IgD-negative memory B cell (primary cell): Measurements from ENCODE around the gene ENKUR. TPM values are rescaled to one million over a fixed set of nuclear protein-coding genes. Genes with fewer than 3 reads are reported as not detected.
"Not testable (repeated sequence)": the region's sequence is repeated elsewhere in the genome, so short reads cannot be mapped to it uniquely, and the experiment has no call there.

Experiments used
- H3K27ac Mint-ChIP-seq, 3 donors: one replicate each; pipeline ENCODE4 v1.8.0; 2020 to 2022; ENCODE audit warnings: mild to moderate bottlenecking in 3 of 3, mixed read lengths in 3 of 3, moderate library complexity in 1 of 3
- H3K27me3 Mint-ChIP-seq: one replicate; pipeline ENCODE4 v1.8.0; 2021; ENCODE audit warnings: mixed read lengths
- H3K36me3 Mint-ChIP-seq: one replicate; pipeline ENCODE4 v1.8.0; 2020; ENCODE audit warnings: mild to moderate bottlenecking, mixed read lengths
- H3K4me1 Mint-ChIP-seq, 3 donors: one replicate each; pipeline ENCODE4 v1.8.0; 2020 to 2022; ENCODE audit warnings: mixed read lengths in 3 of 3, mild to moderate bottlenecking in 1 of 3
- H3K4me3 Mint-ChIP-seq, 4 donors: one replicate each; pipeline ENCODE4 v1.8.0; 2020 to 2022; ENCODE audit warnings: mild to moderate bottlenecking in 4 of 4, mixed read lengths in 4 of 4, moderate library complexity in 3 of 4
- H3K9me3 Mint-ChIP-seq, 3 donors: one replicate each; pipeline ENCODE4 v1.8.0; 2020 to 2021; ENCODE audit warnings: mixed read lengths in 3 of 3, mild to moderate bottlenecking in 1 of 3
- polyA plus RNA-seq: library from polyadenylated mRNA; unstranded; fragments of 300-500 nt; fragmentation: Illumina TruSeq; gene quantifications from one replicate; pipeline ENCODE4 v1.2.3, GENCODE V29; 2021

The ENKUR gene
- polyA plus RNA-seq, 1 donor from 2014 or later = 2.7 TPM

GRCh38 chr10:24973163-24973562 is 42.8 kb downstream of the ENKUR start:
- no peaks in the 10 kb centered on the region for H3K36me3 Mint-ChIP-seq
- H3K4me1 Mint-ChIP-seq = peaks cover 0 to 8% (median 7%) of the 10 kb centered on the region in 3 donors
- no peak overlapping the region for H3K4me3 Mint-ChIP-seq
- H3K27ac Mint-ChIP-seq = no peak overlapping the region
- H3K27me3 Mint-ChIP-seq = no peaks in the 10 kb centered on the region
- H3K9me3 Mint-ChIP-seq = peaks cover 0 to 2% (median 0%) of the 10 kb centered on the region in 3 donors

- peaks cover 0 to 2% (median 0%) of the 10 kb centered on the region in 3 donors for H3K9me3 Mint-ChIP-seq
- peaks cover 0 to 8% (median 7%) of the 10 kb centered on the region in 3 donors for H3K4me1 Mint-ChIP-seq
- no peak overlapping the region for H3K27ac Mint-ChIP-seq
- no peak overlapping the region for H3K4me3 Mint-ChIP-seq
- H3K36me3 Mint-ChIP-seq = no peaks in the 10 kb centered on the region
- H3K27me3 Mint-ChIP-seq = no peaks in the 10 kb centered on the region
Observed at GRCh38 chr10:24971374-24971773, 44.6 kb downstream of the ENKUR start.

GRCh38 chr10:24969841-24970281 is 46.1 kb downstream of the ENKUR start:
- no peaks in the 10 kb centered on the region for H3K27me3 Mint-ChIP-seq
- H3K4me1 Mint-ChIP-seq = peaks cover 0 to 8% (median 7%) of the 10 kb centered on the region in 3 donors
- H3K36me3 Mint-ChIP-seq = no peaks in the 10 kb centered on the region
- peak overlapping the region in 2 of 4 donors; percentile 7 to 51 for H3K4me3 Mint-ChIP-seq
- no peak overlapping the region for H3K27ac Mint-ChIP-seq
- no peaks in the 10 kb centered on the region for H3K9me3 Mint-ChIP-seq

DNA sequence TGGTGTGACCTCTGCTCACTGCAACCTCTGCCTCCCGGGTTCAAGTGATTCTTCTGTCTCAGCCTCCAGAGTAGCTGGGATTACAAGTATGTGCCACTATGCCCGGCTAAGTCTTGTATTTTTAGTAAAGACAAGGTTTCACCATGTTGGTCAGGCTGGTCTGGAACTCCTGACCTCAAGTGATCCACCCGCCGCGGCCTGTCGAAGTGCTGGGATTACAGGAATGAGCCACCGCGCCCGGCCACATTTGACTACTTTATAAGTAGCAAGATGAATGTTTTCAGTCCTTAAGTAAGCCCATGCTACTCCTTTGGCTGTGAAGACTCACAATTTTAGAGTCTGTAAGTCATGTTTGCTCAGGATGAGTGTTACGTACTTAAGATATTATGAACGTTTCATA is 47.0 kb downstream of the ENKUR start:
- H3K9me3 Mint-ChIP-seq, H3K27me3 Mint-ChIP-seq, H3K36me3 Mint-ChIP-seq, H3K27ac Mint-ChIP-seq, H3K4me1 Mint-ChIP-seq, H3K4me3 Mint-ChIP-seq: not testable (repeated sequence)

DNA sequence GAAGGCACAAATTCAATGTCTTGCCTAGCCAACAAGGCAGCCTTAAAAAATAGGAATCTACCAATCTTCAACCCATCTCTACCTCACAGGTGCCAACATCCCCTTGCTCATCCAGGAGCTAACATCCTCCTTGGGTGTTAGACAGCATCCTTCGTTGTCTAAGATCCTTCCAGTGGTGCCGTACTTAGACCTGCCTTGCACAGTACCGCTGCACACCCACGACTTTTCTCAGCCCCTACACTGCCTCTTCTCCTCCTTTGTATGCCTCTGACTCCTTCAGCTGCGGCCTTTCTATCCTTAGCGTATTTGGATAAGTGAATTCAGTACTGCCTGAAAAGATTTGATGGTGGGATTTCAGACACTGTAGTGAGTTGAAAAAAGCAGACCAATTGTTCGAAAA is 47.6 kb downstream of the ENKUR start:
- Mint-ChIP-seq H3K27ac (no peak overlapping the region), H3K9me3 (no peaks in the 10 kb centered on the region), H3K36me3 (no peaks in the 10 kb centered on the region)

DNA sequence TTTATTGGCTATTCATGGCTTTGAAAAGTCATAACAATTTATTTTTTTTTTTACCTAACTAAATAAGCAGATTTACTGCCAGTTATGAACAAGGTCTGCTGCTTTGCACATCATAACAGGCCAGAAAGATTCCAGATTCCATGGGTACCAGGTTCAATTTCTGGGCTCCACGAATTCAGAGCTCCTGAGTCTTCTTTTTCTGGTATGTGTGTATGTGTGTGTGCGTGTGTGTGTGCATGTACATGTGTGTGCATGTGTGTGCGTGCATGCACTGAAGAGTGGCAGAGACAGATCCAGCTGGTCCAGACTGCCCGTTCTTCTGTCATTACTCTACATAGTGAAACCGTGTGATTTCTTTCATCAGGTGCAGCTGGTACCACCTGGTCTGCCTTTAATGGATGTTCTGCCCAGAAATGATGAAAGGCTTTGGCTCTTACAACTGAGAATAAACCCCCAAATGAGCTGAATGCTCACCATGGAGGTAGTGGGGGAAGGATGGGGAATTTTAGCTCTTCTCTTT is 48.9 kb downstream of the ENKUR start:
- no peaks in the 10 kb centered on the region for H3K36me3 Mint-ChIP-seq
- no peak overlapping the region for H3K27ac Mint-ChIP-seq
- no peaks in the 10 kb centered on the region for H3K27me3 Mint-ChIP-seq
- H3K9me3 Mint-ChIP-seq = no peaks in the 10 kb centered on the region
- H3K4me3 Mint-ChIP-seq = no peak overlapping the region
- H3K4me1 Mint-ChIP-seq = peaks cover 0 to 8% (median 7%) of the 10 kb centered on the region in 3 donors

More for the DNA sequence above, 47.6 kb downstream of the ENKUR start:
- no peak overlapping the region for H3K4me3 Mint-ChIP-seq
- H3K27me3 Mint-ChIP-seq = no peaks in the 10 kb centered on the region
- peaks cover 0 to 8% (median 7%) of the 10 kb centered on the region in 3 donors for H3K4me1 Mint-ChIP-seq

DNA sequence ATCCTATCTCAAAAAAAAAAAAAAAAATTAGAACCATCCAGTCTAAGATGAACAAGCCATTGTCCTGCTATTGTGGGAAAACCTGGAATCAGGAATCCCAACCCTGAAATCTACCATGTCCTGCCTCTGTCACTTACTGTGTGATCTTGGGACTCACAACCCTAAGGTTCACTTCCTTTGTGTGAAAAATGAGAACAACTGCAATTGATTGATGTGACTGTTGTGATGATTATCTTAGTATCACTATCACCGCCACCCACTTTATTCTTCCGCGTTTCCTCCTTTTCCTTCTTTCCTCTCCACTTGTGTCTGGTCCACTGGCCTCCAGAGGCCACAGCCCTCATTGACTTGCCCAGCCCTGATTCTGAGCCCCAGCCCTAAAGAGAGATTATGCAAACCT is 50.9 kb downstream of the ENKUR start:
- peaks cover 0 to 5% (median 4%) of the 10 kb centered on the region in 3 donors for H3K4me1 Mint-ChIP-seq
- no peak overlapping the region for H3K27ac Mint-ChIP-seq
- no peak overlapping the region for H3K4me3 Mint-ChIP-seq
- H3K27me3 Mint-ChIP-seq = no peaks in the 10 kb centered on the region
- H3K9me3 Mint-ChIP-seq = no peaks in the 10 kb centered on the region
- H3K36me3 Mint-ChIP-seq = no peaks in the 10 kb centered on the region

- peaks cover 2% of the 10 kb centered on the region for H3K36me3 Mint-ChIP-seq
- H3K4me1 Mint-ChIP-seq = no peaks in the 10 kb centered on the region
- no peak overlapping the region for H3K4me3 Mint-ChIP-seq
- H3K27me3 Mint-ChIP-seq = no peaks in the 10 kb centered on the region
- no peaks in the 10 kb centered on the region for H3K9me3 Mint-ChIP-seq
- H3K27ac Mint-ChIP-seq = no peak overlapping the region
Observed at GRCh38 chr10:24963521-24964041, 52.4 kb downstream of the ENKUR start.

- Mint-ChIP-seq H3K4me1 (no peaks in the 10 kb centered on the region), H3K9me3 (no peaks in the 10 kb centered on the region)
Observed at GRCh38 chr10:24962995-24963394, 53.0 kb downstream of the ENKUR start.

DNA sequence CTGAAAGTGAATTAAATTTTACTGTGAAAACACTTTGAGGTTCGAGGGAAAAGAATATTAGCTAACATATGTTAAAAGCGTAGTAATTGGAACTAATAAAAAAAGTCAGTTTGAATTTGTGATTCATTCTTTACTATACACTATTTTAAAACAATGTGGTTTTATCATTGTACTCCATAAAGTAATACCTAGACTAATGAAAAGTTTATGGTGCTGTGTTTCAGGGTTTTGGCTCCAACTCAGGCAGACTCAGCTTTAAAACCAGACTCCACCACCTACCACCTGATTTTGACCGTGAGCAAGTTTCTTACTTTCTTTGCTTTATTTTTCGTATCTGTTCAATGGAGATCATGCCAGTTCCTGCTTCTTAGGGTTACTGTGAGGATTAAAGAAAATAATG is 54.4 kb downstream of the ENKUR start:
- Mint-ChIP-seq H3K27ac (no peak overlapping the region), H3K9me3 (no peaks in the 10 kb centered on the region), H3K27me3 (no peaks in the 10 kb centered on the region), H3K36me3 (peaks cover 5% of the 10 kb centered on the region), H3K4me1 (no peaks in the 10 kb centered on the region), H3K4me3 (no peak overlapping the region)

More at GRCh38 chr10:24962995-24963394, 53.0 kb downstream of the ENKUR start:
- H3K27me3 Mint-ChIP-seq = no peaks in the 10 kb centered on the region
- H3K4me3 Mint-ChIP-seq = no peak overlapping the region
- H3K36me3 Mint-ChIP-seq = peaks cover 5% of the 10 kb centered on the region
- H3K27ac Mint-ChIP-seq = no peak overlapping the region

DNA sequence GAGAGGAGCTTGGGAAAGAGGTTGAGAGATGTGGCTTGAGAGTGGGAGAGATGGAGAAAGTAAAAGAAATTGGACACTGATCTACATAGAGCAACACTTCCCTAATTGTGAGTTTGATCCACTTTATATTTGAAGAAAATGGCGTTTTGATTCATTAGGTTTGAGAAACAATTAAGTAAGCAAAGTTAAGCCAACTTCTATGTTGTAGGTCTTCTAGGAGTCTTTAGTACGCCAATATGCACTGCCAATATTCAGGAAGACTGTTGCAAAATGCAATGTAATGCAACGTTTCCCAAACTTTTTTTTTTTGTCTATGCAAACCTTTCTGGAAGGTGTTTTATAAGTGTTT is 56.6 kb downstream of the ENKUR start:
- Mint-ChIP-seq H3K9me3 (no peaks in the 10 kb centered on the region), H3K4me3 (no peak overlapping the region), H3K27me3 (no peaks in the 10 kb centered on the region), H3K27ac (no peak overlapping the region), H3K4me1 (no peaks in the 10 kb centered on the region), H3K36me3 (peaks cover 5% of the 10 kb centered on the region)

DNA sequence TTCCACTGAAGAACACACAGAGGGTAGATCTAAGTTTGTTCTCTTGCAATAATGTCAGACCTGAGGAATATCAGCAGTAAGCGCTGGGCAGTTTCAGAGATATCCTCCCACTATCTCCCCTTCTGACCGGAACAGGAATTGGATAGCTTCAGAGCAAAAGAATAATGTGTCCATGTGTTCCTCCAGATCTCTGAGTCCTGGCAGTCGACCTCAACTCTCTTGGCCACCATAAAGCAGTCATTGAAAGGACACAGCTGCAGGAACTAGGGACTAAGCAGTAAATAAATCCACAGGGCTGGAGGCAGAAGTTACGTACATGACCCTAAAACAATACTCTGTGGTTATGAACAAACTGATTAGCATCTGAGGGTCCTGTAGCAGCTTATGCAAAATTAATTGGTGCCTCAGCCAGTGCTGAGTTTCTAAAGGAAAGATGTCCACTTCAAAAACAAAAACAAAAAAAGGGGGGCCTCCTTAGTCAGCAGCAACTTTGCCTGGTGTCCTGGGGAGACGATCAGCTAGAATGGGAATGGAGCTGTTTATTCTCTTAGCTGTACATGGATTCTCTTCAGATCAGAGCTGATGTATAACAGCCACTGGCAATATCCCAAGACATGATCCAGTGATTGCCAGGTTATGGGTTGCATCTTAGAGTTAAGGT is 57.1 kb downstream of the ENKUR start:
- no peaks in the 10 kb centered on the region for H3K27me3 Mint-ChIP-seq
- no peaks in the 10 kb centered on the region for H3K4me1 Mint-ChIP-seq
- H3K27ac Mint-ChIP-seq = no peak overlapping the region
- H3K4me3 Mint-ChIP-seq = no peak overlapping the region
- H3K36me3 Mint-ChIP-seq = peaks cover 5% of the 10 kb centered on the region
- H3K9me3 Mint-ChIP-seq = no peaks in the 10 kb centered on the region

DNA sequence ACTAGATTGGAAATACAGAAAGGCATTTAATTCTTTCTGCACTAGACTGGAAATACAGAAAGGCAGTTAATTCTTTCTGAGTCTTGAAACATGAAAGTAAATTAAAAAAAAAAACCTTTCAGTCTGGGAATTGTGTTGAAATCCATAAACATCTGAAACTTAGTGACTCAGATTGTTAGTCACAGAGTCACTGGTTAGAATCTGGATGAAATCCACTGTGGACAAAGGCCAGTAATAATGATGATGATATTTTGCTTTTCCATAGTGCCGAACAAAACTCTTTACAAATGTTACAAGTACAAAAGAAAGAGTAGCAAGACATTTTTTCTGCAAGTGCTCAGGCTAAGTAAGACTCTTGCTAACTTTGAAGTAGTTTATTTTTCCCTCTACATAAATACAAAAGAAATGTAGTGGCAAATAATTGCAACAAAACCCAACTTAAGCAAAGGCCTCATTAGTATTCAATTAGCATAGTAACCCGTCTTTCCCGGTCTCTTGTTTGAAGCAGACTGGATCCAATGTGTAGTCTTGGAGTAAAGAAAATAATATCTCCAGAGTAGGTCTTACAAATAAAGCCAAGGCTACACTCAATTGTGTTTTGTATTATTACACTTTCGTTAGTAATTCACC is 57.8 kb downstream of the ENKUR start:
- Mint-ChIP-seq H3K27ac (no peak overlapping the region), H3K36me3 (peaks cover 5% of the 10 kb centered on the region), H3K9me3 (no peaks in the 10 kb centered on the region), H3K27me3 (no peaks in the 10 kb centered on the region), H3K4me3 (no peak overlapping the region), H3K4me1 (peaks cover 0 to 2% (median 0%) of the 10 kb centered on the region in 3 donors)

DNA sequence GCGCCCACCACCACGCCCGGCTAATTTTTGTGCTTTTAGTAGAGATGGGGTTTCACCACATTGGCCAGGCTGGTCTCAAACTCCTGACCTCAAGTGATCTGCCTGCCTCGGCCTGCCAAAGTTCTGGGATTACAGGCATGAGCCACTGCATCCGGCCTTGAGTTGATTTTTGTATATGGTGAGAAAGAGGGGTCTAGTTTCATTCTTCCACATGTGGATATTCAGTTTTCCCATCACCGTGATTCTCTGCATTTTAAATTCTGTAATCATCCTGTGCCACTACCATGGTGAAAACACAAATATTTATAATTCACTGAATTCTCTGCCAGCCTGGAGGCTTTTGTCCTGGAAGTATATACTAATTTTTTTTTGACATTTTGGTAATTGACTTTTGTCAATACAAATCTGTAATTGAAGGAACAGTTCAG is 58.3 kb downstream of the ENKUR start:
- not testable (repeated sequence) for H3K27ac Mint-ChIP-seq, H3K4me3 Mint-ChIP-seq, H3K4me1 Mint-ChIP-seq, H3K27me3 Mint-ChIP-seq, H3K9me3 Mint-ChIP-seq, H3K36me3 Mint-ChIP-seq

DNA sequence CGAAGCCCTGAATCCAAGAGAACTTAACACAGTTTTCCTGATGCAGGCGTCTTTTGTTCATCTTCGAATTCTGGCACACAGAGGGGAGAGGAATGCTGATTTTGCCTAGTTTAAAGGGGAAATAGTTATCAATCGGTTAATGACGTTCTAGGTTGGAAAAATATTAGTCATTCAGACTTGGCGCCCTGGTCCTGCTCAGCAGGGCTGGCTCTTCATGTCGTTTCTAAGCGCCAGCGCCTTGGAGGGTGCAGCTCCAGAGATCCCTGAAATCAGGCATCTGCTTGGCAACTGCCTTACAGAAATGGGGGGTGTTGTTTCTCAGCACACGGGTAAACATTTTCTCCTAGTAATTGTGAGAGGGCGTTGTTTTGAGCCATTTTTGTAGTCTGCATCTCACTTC is 62.3 kb downstream of the ENKUR start:
- Mint-ChIP-seq H3K27me3 (no peaks in the 10 kb centered on the region), H3K9me3 (no peaks in the 10 kb centered on the region), H3K36me3 (peaks cover 3% of the 10 kb centered on the region), H3K27ac (no peak overlapping the region), H3K4me1 (peaks cover 0 to 6% (median 4%) of the 10 kb centered on the region in 3 donors), H3K4me3 (peak overlapping the region; percentile 54 to 87 (median 73))
